ENCODE measurements around the gene SEMA6B. TPM values are rescaled to one million over a fixed set of nuclear protein-coding genes. Genes with fewer than 3 reads are reported as not detected.

Gene SEMA6B
- total RNA-seq, 1 donor from 2014 or later = 7.2 TPM

DNA sequence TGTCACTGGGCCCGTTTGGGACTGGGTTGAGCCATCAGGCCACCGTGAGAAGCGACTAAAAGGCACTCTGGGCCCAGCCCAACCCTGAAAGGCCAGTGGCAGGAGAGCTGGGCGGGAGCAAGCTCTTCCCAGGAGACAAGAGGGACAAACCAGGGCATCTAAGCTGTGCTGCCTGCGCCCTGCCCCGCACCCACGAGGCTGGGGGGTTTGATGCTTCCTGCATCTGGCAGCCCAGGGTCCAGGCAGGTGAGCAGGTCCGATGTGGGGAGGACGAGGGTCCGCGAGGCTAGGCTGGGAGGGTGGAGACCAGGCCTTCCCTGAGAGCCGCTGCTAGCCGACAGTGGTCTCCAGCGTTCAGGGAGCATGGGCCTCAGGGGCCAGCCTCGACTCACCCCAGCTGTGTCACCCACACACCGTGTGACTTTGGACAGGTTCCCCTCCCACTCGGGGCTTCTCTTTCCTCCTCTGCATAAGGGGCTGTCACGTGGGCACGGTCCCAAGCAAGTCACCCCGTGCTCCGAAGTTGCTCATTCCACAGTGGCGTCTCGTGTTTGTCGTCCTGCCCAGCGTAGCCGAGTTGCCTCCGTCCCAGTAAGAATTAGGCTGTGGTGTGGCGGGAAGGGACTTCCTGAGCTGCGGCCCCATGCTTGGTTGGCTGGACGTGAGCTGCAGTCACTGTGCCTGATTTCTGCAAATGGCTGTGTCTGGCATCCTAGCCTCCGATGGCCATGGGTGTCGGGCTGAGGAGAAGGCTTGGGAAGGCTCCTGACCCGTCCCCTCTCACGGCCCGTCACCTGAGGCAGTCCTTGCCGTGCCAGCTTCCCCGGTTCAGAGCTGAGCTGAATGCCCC is 57.0 kb downstream of the SEMA6B start:
- intact Hi-C loops (cut with DNase I) = no loop called here
- DNase-seq (ENCODE audit: low spot score) = no peak

DNA sequence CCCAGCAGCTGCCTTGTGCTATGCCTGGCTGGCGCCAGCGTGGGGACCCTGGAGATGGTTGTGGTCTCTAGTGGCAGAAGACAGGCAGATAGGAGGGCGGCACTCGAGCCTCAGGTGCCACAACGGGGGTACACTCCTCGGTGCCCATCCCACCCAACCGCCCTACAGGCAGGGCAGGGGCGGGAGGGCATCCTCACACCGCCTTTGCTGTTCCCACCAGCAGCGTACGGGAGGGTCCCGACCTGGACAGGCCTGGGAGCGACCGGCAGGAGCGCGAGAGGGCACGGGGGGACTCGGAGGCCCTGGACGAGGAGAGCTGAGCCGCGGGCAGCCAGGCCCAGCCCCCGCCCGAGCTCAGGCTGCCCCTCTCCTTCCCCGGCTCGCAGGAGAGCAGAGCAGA is 57.8 kb downstream of the SEMA6B start:
- intact Hi-C loops (cut with DNase I) = no loop called here
- DNase-seq (ENCODE audit: low spot score) = no peak

- DNase-seq (ENCODE audit: low spot score) = no peak
- intact Hi-C loops (cut with DNase I) = no loop called here
These were observed 58.5 kb downstream of the SEMA6B start for GRCh38 chr19:4500841-4501591.

- no peak for DNase-seq (ENCODE audit: low spot score)
- intact Hi-C loops (cut with DNase I) = no loop called here
These were observed 59.6 kb downstream of the SEMA6B start for GRCh38 chr19:4499855-4500254.

GRCh38 chr19:4499318-4499717 is 60.2 kb downstream of the SEMA6B start:
- intact Hi-C loops (cut with DNase I) = no loop called here
- DNase-seq (ENCODE audit: low spot score) = no peak

DNA sequence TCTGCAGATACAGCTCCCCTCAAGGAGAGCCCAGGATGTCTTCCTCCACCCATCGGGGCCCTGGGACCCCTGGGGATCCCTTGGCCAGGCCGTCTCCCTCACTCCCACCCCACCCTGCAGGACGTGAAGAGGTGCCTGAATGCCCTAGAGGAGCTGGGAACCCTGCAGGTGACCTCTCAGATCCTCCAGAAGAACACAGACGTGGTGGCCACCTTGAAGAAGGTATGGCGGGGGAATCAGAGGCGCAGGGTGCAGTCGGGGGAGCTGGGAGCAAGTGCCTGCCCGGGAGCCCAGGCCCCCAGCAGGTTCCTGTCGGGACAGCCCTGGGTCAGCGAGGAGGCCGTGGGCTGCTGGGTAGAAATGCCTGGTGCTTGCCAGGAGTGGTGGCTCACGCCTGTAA is 60.8 kb downstream of the SEMA6B start:
- no peak for DNase-seq (ENCODE audit: low spot score)
- intact Hi-C loops (cut with DNase I) = no loop called here

- no peak for DNase-seq (ENCODE audit: low spot score)
- intact Hi-C loops (cut with DNase I) = no loop called here
These were observed 61.6 kb downstream of the SEMA6B start for GRCh38 chr19:4497770-4498389.

DNA sequence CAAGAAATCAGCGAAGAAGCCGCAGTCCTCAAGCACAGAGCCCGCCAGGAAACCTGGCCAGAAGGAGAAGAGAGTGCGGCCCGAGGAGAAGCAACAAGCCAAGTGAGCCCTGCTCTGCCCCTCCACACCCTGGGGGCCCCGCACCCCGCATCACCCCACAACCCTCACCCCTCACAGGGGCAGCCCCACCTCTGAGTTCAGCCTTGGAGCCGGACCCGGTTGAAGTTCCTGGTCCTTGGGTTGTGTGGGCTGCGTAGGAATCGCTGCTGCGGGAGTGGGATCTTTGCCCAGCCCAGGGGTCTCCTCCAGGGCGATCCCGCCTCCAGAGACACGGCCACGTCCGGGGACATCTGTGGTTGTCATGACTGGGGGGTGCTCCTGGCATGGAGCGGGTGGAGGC is 63.2 kb downstream of the SEMA6B start:
- intact Hi-C loops (cut with DNase I) = no loop called here
- DNase-seq (ENCODE audit: low spot score) = no peak

DNA sequence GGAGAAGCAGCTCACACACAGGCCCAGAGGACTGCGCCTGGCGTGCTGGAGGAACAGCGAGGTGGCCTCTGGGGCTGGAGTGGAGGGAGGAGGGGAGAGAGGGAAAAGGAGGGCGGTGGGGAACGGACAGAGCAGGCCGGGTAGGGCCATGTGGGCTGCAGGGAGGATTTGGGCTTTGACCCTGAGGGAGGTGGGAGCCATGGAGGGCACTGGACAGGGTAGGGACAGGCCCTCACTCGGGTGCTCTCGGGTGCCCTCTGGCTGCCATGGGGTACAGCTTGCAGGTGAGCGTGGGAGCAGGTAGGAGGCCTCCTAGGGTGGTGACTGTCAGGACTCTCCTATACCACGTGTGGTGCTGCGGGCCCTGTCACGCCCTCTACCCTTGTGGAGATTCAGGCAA is 64.0 kb downstream of the SEMA6B start:
- no peak for DNase-seq (ENCODE audit: low spot score)
- intact Hi-C loops (cut with DNase I) = no loop called here

DNA sequence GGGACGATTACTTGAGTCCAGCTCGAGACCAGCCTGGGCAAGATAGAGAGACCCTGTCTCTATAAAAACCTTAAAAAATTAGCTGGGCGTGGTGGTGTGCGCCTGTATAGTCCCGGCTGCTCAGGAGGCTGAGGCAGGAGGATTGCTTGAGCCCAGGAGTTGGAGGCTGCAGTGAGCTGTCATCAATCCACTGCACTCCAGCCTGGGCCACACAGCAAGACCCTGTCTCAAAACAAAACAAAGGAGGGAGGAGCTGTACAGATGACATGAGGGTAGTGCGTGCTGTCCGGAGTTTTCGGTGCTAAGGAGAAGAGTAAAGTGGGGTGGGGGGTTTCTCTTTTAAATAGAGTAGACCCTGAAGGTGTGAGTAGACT is 64.8 kb downstream of the SEMA6B start:
- DNase-seq (ENCODE audit: low spot score) = no peak
- intact Hi-C loops (cut with DNase I) = no loop called here

- intact Hi-C loops (cut with DNase I) = no loop called here
- no peak for DNase-seq (ENCODE audit: low spot score)
These were observed 65.4 kb downstream of the SEMA6B start for GRCh38 chr19:4493929-4494690.

DNA sequence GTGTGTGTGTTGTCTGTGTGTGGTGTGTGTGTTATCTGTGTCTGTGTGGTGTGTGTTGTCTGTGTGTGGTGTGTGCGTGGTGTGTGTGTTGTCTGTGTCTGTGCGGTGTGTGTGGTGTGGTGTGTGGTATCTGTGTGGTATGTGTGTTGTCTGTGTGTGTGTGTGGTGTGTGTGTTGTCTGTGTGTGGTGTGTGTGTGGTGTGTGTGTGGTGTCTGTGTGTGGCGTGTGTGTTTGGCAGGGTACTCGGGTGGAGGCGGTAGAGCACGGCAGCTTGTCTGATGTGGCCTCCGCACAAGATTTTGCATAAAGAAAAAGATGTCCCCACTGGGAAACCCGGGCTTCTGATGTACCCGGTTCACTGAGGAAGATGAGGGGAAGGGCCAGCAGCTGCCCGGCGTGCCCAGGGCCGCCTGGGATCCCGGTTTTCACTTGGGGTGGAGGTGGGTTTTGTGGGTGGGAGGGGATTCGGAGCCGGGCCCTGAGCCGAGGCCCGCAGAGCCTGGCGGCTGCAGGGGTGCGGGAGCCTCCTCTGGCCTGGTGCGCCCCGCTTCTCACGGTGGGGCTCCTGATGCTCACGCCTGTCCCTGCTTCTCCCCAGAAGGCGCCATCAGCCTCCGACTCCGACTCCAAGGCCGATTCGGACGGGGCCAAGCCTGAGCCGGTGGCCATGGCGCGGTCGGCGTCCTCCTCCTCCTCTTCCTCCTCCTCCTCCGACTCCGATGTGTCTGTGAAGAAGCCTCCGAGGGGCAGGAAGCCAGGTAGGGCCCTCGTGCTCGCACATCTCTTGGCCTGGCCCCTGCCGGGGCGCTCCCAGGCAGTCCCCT is 66.2 kb downstream of the SEMA6B start:
- intact Hi-C loops (cut with DNase I) = no loop called here
- DNase-seq (ENCODE audit: low spot score) = no peak

Other genes starting within 250 kb of the SEMA6B start
- 0.83 TPM for gene STAP2, start 220.9 kb downstream of the SEMA6B start, total RNA-seq
- gene MPND, start 216.1 kb downstream of the SEMA6B start, total RNA-seq = 14.9 TPM
- 22.0 TPM for gene SH3GL1, start 159.1 kb downstream of the SEMA6B start, total RNA-seq
- gene CHAF1A, start 157.0 kb downstream of the SEMA6B start, total RNA-seq = 5.1 TPM
- 102 TPM for gene UBXN6, start 101.9 kb downstream of the SEMA6B start, total RNA-seq
- 28.4 TPM for gene HDGFL2, start 87.4 kb downstream of the SEMA6B start, total RNA-seq
- 89.8 TPM for gene PLIN4, start 41.2 kb downstream of the SEMA6B start, total RNA-seq
- 25.1 TPM for gene PLIN5, start 24.5 kb downstream of the SEMA6B start, total RNA-seq
- 0.43 TPM for gene LRG1, start 19.6 kb downstream of the SEMA6B start, total RNA-seq
- 3.6 TPM for gene TNFAIP8L1, start 79.8 kb upstream of the SEMA6B start, total RNA-seq
- 37.1 TPM for gene MYDGF, start 110.7 kb upstream of the SEMA6B start, total RNA-seq
- gene DPP9, start 164.2 kb upstream of the SEMA6B start, total RNA-seq = 39.0 TPM
- gene FEM1A, start 232.1 kb upstream of the SEMA6B start, total RNA-seq = 33.2 TPM